SJSA1 (cell line): ENCODE data around the gene FBLN1. TPM values are rescaled to one million over a fixed set of nuclear protein-coding genes. Genes with fewer than 3 reads are reported as not detected.
"Not testable (repeated sequence)": the region's sequence is repeated elsewhere in the genome, so short reads cannot be mapped to it uniquely, and the experiment has no call there.

Source experiments
- DNase-seq, 2 experiments: peaks; one replicate each; pipeline ENCODE4 v3.0.0-alpha.2; 2015 to 2020; ENCODE audit warnings: low spot score in 2 of 2, low read depth in 1 of 2
- H3K27ac ChIP-seq: fragments of 250-450 bp; sonication (Bioruptor Pico); 2 replicates; pipeline ENCODE4 v1.5.1; 2020; ENCODE audit warnings: mild to moderate bottlenecking, moderate library complexity
- H3K27me3 ChIP-seq: fragments of 250-450 bp; sonication (Bioruptor Pico); replicated peaks from 2 replicates; pipeline ENCODE4 v1.5.1; 2020; ENCODE audit warnings: mild to moderate bottlenecking, moderate library complexity
- H3K36me3 ChIP-seq: fragments of 250-450 bp; sonication (Bioruptor Pico); 2 replicates; pipeline ENCODE4 v1.5.1; 2020; ENCODE audit warnings: mild to moderate bottlenecking
- H3K4me1 ChIP-seq: fragments of 250-450 bp; sonication (Bioruptor Pico); replicated peaks from 2 replicates; pipeline ENCODE4 v1.6.1; 2021; ENCODE audit warnings: mild to moderate bottlenecking
- H3K4me3 ChIP-seq: fragments of 250-450 bp; sonication (Bioruptor Pico); 2 replicates; pipeline ENCODE4 v1.5.1; 2020; ENCODE audit warnings: mild to moderate bottlenecking
- H3K9me3 ChIP-seq: fragments of 250-450 bp; sonication (Bioruptor Pico); replicated peaks from 2 replicates; pipeline ENCODE4 v1.5.1; 2020; ENCODE audit warnings: mild to moderate bottlenecking
- total RNA-seq: library from RNA; depleted of rRNA; stranded (reverse); fragments of >200 nt; shearing (Covaris generic); gene quantifications from 2 replicates; pipeline ENCODE4 v1.2.3, GENCODE V29; 2014

FBLN1 gene
- total RNA-seq, 1 experiment from 2014 or later, result 38.8 TPM

- Histone ChIP-seq H3K4me1 (peaks cover 6% of the 10 kb centered on the region), H3K4me3 (no peak overlapping the region), H3K27ac (no peak overlapping the region), H3K9me3 (no peaks in the 10 kb centered on the region), H3K27me3 (no peaks in the 10 kb centered on the region), H3K36me3 (no peaks in the 10 kb centered on the region)
- DNase-seq, result no peak
These were observed 19.4 kb upstream of the FBLN1 start for GRCh38 chr22:45483319-45483718.

GRCh38 chr22:45483918-45484499, 18.7 kb upstream of the FBLN1 start:
- Histone ChIP-seq H3K4me3 (no peak overlapping the region), H3K27ac (no peak overlapping the region), H3K27me3 (no peaks in the 10 kb centered on the region), H3K4me1 (no peaks in the 10 kb centered on the region), H3K36me3 (no peaks in the 10 kb centered on the region), H3K9me3 (no peaks in the 10 kb centered on the region)
- DNase-seq, result no peak

GRCh38 chr22:45484742-45485141, 17.9 kb upstream of the FBLN1 start:
- no peak for DNase-seq
- no peak overlapping the region for H3K27ac ChIP-seq
- H3K4me1 ChIP-seq, result no peaks in the 10 kb centered on the region
- no peaks in the 10 kb centered on the region for H3K36me3 ChIP-seq
- no peaks in the 10 kb centered on the region for H3K9me3 ChIP-seq
- H3K4me3 ChIP-seq, result no peak overlapping the region
- H3K27me3 ChIP-seq, result no peaks in the 10 kb centered on the region

GRCh38 chr22:45485261-45485660, 17.4 kb upstream of the FBLN1 start:
- Histone ChIP-seq H3K27me3 (no peaks in the 10 kb centered on the region), H3K4me3 (no peak overlapping the region), H3K9me3 (no peaks in the 10 kb centered on the region), H3K4me1 (no peaks in the 10 kb centered on the region), H3K27ac (no peak overlapping the region), H3K36me3 (no peaks in the 10 kb centered on the region)
- no peak for DNase-seq

- H3K9me3 ChIP-seq, result no peaks in the 10 kb centered on the region
- no peak overlapping the region for H3K4me3 ChIP-seq
- H3K27me3 ChIP-seq, result no peaks in the 10 kb centered on the region
- peaks cover 15% of the 10 kb centered on the region for H3K4me1 ChIP-seq
- DNase-seq, result no peak
- no peaks in the 10 kb centered on the region for H3K36me3 ChIP-seq
- H3K27ac ChIP-seq, result no peak overlapping the region
These were observed 13.8 kb upstream of the FBLN1 start for GRCh38 chr22:45488764-45489370.

- Histone ChIP-seq H3K36me3 (no peaks in the 10 kb centered on the region), H3K27me3 (no peaks in the 10 kb centered on the region), H3K9me3 (no peaks in the 10 kb centered on the region), H3K4me3 (no peak overlapping the region), H3K27ac (no peak overlapping the region), H3K4me1 (peaks cover 15% of the 10 kb centered on the region)
- DNase-seq, result no peak
These were observed 11.8 kb upstream of the FBLN1 start for GRCh38 chr22:45490836-45491235.

- DNase-seq, result no peak
- H3K27ac ChIP-seq, result 0 out of 2 replicates have a peak overlapping the region, but pooled peaks have one; percentile 2
- no peaks in the 10 kb centered on the region for H3K36me3 ChIP-seq
- H3K9me3 ChIP-seq, result no peaks in the 10 kb centered on the region
- no peak overlapping the region for H3K4me3 ChIP-seq
- no peaks in the 10 kb centered on the region for H3K27me3 ChIP-seq
- H3K4me1 ChIP-seq, result peaks cover 20% of the 10 kb centered on the region
These were observed 10.8 kb upstream of the FBLN1 start for GRCh38 chr22:45491841-45492240.

GRCh38 chr22:45493286-45493771, 9.4 kb upstream of the FBLN1 start:
- H3K4me1 ChIP-seq, result peaks cover 24% of the 10 kb centered on the region
- H3K4me3 ChIP-seq, result no peak overlapping the region
- H3K9me3 ChIP-seq, result no peaks in the 10 kb centered on the region
- DNase-seq, result no peak
- H3K27me3 ChIP-seq, result no peaks in the 10 kb centered on the region
- H3K27ac ChIP-seq, result no peak overlapping the region
- H3K36me3 ChIP-seq, result no peaks in the 10 kb centered on the region

- DNase-seq, H3K9me3 ChIP-seq, H3K27me3 ChIP-seq, H3K36me3 ChIP-seq, H3K27ac ChIP-seq, H3K4me3 ChIP-seq: not testable (repeated sequence)
- H3K4me1 ChIP-seq, result peaks cover 24% of the 10 kb centered on the region
These were observed 8.4 kb upstream of the FBLN1 start for GRCh38 chr22:45494306-45494705.

- not testable (repeated sequence) for H3K36me3 ChIP-seq, H3K4me3 ChIP-seq, H3K9me3 ChIP-seq, H3K27ac ChIP-seq, H3K27me3 ChIP-seq, DNase-seq
- peaks cover 24% of the 10 kb centered on the region for H3K4me1 ChIP-seq
These were observed 7.1 kb upstream of the FBLN1 start for GRCh38 chr22:45495616-45496015.

- Histone ChIP-seq H3K27me3 (no peaks in the 10 kb centered on the region), H3K9me3 (no peaks in the 10 kb centered on the region), H3K4me1 (peaks cover 22% of the 10 kb centered on the region), H3K36me3 (no peaks in the 10 kb centered on the region), H3K4me3 (no peak overlapping the region), H3K27ac (no peak overlapping the region)
- DNase-seq, result no peak
These were observed 6.2 kb upstream of the FBLN1 start for GRCh38 chr22:45496451-45496941.

- Histone ChIP-seq H3K4me3 (no peak overlapping the region), H3K4me1 (peaks cover 18% of the 10 kb centered on the region), H3K36me3 (no peaks in the 10 kb centered on the region; the same call in 1 of the 2 replicates), H3K27ac (no peak overlapping the region), H3K27me3 (no peaks in the 10 kb centered on the region), H3K9me3 (no peaks in the 10 kb centered on the region)
- no peak for DNase-seq
These were observed 5.1 kb upstream of the FBLN1 start for GRCh38 chr22:45497351-45498145.

- Histone ChIP-seq H3K27me3 (no peaks in the 10 kb centered on the region), H3K4me3 (no peak overlapping the region), H3K9me3 (no peaks in the 10 kb centered on the region), H3K4me1 (peaks cover 35% of the 10 kb centered on the region), H3K27ac (no peak overlapping the region), H3K36me3 (no peaks in the 10 kb centered on the region; the same call in 1 of the 2 replicates)
- DNase-seq, result no peak
These were observed 2.9 kb upstream of the FBLN1 start for GRCh38 chr22:45499746-45500145.
